Fibroblast of upper back skin (primary cell): Measurements from ENCODE around the gene VWA1.
"Not testable (repeated sequence)": the region's sequence is repeated elsewhere in the genome, so short reads cannot be mapped to it uniquely, and the experiment has no call there.

ENCODE experiments used
- DNase-seq: peaks from one replicate; pipeline ENCODE4 v3.0.0-alpha.2; 2013

Gene VWA1, protein sequence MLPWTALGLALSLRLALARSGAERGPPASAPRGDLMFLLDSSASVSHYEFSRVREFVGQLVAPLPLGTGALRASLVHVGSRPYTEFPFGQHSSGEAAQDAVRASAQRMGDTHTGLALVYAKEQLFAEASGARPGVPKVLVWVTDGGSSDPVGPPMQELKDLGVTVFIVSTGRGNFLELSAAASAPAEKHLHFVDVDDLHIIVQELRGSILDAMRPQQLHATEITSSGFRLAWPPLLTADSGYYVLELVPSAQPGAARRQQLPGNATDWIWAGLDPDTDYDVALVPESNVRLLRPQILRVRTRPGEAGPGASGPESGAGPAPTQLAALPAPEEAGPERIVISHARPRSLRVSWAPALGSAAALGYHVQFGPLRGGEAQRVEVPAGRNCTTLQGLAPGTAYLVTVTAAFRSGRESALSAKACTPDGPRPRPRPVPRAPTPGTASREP

DNA sequence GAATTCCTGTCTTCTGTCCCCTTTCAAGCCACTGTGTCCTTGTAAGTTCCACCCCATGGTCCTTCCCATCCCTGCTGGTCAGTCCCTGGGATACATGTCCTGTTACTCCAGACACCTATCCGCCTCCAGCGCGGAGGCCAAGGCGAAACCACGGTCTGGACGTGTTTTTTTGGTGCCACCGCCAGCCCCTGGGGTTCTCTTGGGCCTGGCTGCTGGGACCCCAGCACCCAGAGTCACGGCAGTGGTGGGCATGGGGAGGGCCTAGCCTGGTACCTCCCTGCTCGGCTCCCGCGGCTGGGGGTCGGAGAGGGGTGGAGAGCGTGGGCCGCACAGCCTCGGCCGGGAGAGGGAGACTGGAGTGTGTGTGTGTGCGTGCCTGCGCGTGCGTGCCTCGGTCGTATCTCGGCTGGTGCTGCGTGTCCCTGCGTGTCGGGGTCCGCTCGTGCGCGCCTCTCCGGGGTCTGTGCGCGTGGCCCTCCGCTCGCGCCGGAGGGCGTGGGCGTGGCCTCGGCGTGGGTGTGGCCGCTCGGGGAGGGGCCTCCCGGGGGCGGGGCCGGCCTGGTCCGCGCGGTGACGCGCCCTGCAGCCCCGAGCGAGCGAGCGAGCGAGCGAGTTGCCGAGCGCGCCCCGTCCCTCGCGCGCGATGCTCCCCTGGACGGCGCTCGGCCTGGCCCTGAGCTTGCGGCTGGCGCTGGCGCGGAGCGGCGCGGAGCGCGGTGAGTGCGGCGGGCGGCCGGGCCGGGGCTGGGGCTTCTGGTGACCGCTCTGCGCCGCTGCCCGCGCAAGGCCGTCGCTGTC is at the start of gene VWA1:
Gene VWA1, plus strand, starts transcription at position 585 of the 798 bp plus-strand sequence. Its CDS starts 59 bp downstream, at position 644.
- DNase-seq, result peak; percentile 71

DNA sequence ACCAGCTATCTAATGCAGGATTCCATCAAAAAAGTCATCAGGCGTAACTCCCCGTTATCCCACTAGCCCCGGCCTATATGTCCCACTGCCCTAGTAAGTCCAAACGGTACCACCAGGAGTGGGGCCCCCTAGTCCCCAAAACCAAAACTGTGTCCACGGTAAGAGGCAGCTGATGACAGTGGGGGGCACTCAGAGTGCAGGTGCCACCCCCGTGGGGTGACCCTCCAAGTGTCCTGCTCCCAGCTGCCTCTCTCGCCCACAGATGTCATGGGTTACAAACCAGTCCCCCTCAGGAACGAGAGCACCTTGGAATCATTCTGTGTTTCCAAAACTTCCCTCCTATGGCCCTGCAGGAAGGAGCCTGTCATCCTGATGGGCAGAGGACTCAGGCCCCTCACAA is 49.6 kb upstream of the VWA1 start:
- no peak for DNase-seq

DNA sequence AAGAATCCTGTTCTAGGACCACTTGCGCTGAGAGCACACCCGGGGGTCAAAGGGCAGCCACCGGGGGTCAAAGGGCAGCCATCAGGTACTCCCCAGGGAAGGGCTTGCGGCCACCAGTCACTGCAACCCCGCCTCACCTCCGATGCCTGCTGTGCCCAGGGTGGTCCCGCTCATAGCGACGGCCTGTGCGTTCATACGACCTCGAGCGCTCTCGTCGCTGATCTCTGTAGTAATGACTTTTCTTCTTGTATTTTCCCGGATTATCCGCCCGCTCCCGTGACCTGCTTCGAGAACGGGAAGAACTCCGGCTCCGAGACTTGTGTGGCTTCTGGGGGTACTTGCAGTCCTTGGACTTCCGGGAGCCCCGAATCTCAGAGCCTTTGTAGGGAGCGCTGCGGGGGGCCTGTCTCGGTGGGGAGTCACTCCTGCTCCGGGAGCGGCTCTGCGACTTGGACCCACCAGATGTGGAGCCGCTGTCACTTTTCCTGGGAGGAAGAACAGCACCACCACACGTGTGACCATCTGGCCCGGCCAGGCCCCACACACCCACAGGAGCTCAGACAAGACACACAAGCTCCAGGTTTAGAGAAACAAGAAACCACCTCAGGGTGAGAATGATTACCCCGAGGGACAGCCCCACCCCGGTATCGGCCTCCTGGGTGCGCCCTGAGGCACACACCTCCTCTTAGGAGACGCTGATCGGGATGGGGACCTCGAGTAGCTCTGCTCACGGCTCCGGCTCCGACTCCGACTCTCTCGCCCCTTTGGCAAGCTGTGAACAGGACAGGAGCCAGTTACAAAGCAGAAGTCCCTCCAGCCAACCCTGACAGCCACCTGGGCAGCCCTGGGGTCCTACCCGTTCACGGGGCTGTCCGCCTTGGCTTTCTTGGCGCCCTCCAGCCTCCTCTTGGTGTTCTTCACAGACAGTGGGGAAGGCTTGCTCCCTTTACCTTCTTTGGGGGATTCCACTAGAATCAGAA is 48.1 kb upstream of the VWA1 start:
- no peak for DNase-seq

DNA sequence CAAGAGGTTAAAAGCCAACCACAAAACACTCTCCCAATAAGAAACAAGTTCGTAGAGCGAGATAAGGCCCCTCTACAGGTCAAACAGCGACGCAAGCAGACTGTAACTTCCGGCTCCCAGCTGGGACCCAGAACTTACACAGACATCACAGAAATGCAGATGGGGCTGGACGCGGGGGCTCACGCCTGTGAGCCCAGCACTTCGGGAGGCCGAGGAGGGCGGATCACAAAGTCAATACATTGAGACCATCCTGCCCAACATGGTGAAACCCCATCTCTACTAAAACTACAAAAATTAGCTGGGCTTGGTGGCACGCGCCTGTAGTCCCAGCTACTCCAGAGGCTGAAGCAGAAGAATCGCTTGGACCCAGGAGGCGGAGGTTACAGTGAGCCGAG is 47.4 kb upstream of the VWA1 start:
- no peak for DNase-seq

DNA sequence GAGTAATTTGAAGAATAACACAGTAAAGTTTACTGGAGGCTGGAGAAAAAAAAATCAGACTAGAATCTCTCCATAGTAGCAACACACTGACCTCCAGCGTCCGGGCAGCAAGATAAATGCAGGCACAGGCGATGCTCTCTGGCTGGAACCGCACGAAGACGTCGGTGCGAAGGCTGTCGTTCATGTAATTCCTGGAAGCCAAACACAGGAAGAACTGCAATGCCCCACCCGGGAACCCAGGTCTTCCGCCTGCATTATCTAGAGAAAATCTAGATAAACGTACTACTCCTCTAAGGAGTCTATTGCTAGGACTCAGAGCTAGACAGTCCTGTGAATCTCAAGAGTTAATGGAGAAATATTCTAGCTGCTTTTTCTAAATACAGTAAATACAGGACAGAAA is 44.8 kb upstream of the VWA1 start:
- no peak for DNase-seq

DNA sequence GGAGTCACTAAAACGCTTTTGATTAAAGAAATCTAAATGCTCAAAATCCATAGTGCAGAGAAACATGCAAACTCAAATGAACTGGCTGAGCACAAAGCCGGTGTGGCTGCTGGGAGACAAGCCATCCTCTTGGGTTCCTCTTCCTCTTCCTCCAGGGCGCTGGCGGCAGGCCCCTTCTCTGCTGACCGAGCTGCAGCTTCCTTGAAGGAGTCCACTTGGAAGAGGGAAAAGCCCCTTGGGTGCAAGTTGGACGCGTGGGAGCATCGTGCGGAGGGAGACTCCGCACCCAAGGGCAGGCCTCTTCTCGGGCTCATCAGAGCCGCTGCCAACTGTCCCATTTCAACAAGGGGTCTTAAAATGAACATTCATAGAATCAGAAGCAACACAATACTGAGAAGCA is 44.3 kb upstream of the VWA1 start:
- no peak for DNase-seq

DNA sequence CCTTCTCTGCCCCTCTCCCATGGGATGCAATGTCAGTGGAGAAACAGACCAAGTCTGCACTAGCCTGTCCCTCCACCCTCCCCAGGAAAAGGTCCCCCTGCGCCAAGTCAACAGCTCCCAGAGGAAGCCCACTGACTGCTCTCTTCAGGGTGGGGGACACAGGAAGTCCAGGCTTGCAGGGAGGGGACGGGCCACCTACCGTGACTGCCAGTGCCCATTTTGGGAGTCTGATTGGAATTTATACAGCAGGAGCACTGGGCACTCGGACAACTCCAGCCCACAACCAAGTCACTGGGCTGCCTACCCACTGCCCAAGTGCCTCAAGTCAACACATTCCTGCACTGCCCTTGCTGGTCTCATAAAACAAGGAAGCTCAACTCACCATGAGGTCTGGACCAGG is 42.5 kb upstream of the VWA1 start:
- no peak for DNase-seq

DNA sequence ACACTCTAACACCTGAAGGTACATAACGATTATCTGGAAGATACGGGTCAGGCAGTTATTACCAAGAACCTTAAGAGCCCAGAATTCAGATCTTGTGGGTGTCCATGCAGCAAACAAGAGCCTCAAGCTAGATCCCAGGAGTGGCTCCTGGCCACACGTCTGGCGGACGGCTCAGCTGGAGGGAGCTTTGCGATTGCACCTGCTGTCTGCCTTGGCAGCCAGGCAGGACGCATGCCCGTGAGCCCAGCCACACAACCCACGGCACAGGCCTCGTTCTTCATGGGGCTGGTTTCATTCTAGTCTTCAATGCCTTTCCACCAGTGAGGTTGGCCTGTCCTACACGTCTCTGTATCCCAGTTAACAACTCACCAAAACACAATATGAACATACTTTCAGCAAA is 42.1 kb upstream of the VWA1 start:
- DNase-seq, result no peak

DNA sequence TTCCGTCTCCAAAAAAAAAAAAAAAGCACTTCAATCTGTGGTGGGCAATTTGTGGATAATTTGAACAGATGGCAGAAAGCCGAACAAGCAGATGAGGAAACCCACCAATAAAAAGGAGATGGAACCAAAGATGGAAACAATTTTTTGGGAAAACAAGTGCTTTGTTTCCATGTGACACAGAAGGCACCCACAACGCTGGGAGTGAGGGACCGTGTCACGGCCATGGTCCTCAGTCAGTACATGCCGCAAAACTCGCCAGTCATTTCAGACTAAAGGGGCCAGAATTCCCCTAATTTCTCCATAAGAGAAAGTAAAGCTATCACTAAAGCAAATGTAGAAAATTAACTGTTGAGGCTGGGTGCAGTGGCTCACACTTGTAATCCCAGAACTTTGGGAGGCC is 41.4 kb upstream of the VWA1 start:
- DNase-seq, result no peak

DNA sequence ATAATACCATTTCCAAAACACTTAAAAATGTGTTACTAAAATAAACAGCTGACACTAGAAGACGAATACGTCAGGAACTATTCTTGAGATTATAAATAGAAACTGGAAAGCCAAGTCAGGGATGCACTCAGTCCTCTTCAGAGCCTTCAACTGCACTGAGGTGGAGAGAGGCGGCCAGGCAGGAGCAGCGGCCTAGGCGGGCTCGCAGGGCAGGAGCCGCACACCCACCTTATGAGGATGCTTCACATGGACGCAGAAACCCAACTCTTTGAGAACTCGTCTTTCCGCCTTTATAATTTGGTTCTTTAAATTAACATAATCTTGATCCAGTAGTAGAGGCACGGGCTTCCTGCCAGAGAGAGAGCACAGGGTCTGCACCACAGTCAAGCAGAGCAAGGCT is 40.3 kb upstream of the VWA1 start:
- DNase-seq, result no peak

DNA sequence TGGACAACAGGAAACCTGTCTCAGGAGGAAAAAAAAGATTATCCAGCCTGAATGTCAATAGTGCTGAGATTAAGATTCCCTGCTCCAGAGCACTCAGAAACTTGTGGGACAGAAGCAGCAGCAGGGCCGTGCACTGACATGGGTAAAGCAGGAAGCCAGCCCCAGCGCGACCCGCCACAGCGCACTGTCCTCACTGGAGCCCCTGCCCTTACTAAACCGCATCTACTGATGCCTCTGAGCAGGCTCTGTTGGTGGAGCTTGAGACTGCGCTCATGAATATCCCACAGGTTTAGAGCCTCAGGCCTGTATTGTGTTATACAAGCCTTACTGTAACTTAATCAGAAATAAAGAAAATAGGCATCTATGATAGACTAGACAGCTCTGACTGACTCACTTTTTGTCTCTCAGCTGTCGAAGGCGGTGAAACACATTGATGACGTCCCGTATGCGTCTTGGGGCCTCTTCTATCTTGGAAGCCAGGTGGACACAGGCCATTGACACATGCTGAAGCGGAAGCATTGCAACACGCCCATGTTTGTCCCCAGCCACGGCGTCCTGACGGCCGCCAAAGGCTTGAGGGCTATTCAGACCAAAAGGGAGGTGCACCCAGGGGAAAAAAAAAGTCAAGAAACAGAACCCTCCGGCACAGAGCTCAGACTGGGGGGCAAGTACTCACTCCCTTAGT is 37.5 kb upstream of the VWA1 start:
- no peak for DNase-seq

DNA sequence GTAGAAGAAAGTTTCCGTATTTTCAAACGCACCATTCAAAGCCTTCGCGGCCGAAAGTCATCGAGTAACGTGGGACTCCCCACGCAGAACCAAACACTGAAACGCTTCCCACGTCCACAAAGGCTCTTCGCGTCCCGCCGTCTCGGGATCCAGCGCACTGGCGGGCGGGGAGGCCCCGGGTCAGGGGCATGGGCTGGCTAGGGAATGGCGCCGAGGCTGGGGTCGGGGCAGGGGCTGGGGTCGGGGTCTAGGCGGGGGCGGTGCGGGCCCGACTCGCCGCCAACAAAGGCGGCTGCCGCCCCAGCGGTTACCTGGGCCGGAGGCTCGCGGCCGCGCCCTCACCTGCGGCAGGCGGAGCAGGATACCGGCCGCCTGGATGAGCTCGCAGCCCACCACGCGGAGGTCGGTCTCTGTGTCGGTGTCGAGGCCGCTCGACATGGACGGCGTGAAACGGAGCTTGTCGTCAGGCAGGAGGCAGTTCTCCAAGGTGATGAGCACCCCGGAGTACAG is 36.8 kb upstream of the VWA1 start:
- DNase-seq, result no peak

DNA sequence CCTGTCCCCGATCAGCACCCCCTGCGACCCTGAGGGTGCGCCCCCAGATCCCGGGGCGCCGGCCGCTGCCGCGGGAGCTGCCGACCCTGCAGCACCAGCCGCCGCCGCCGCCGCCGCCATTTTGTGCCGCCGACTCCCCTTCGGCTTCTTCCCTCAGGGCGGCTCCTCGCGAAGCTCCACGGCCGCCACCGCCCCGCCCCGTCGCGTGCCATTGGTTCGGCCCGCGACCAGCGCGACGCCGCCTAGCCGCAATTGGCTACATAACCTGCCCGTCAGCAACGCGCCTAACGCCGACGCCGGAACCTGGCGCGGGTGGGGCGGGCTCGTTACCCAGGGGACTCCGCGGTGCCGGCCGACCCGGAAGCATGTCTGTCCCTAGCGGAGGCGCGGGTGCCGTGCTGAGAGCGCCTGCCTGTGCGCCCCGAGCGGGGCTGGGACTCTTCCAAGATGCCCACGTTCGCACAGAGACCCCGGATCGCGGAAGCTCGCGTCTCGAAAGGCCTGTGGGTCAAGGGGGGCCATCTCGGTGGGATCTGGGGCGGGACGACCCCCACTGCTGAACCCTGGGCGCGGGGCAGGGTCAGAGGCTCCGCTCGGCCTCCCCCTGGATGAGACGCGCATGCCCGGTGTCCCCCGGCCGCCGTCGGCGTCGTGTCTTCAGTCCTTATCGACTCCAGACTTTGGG is 36.2 kb upstream of the VWA1 start, which contains the start of gene CCNL2:
Gene CCNL2, minus strand, starts transcription at position 149 of the 685 bp plus-strand sequence. Its CDS starts 29 bp downstream, at position 120.
- DNase-seq, result peak; percentile 98

DNA sequence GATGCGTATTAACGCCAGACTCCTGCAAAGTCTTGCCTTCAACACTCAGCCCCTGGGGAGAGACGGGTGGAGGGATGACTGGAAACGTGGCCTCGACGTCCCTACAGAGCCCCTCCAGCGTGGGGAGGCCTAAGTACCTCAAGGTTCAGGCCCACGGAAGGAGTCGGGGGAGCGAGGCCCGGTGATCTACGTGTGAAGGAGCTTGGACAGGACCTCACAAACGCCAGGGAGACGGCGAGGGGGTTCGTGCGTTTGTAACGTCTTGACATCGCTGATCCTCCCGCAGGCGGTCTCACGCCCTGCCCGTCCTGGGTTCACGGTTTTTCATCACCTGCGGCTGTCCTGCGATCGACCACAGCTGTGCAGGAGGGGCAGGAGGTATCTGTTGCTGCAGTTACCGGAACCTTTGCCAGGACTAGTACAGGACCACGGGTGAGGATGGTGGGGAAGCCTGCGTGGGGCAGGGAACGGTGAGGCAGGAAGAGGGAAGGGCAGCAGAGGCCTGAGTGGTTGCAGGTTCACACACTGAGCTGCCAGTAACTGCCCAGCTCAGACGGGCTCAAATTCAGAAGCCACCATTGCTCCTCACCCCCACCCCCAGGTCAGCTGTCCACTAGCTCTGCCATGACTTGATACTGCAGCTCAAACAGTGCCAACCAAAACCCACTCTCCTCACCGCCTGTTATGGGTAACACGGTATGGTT is 35.5 kb upstream of the VWA1 start:
- DNase-seq, result no peak

DNA sequence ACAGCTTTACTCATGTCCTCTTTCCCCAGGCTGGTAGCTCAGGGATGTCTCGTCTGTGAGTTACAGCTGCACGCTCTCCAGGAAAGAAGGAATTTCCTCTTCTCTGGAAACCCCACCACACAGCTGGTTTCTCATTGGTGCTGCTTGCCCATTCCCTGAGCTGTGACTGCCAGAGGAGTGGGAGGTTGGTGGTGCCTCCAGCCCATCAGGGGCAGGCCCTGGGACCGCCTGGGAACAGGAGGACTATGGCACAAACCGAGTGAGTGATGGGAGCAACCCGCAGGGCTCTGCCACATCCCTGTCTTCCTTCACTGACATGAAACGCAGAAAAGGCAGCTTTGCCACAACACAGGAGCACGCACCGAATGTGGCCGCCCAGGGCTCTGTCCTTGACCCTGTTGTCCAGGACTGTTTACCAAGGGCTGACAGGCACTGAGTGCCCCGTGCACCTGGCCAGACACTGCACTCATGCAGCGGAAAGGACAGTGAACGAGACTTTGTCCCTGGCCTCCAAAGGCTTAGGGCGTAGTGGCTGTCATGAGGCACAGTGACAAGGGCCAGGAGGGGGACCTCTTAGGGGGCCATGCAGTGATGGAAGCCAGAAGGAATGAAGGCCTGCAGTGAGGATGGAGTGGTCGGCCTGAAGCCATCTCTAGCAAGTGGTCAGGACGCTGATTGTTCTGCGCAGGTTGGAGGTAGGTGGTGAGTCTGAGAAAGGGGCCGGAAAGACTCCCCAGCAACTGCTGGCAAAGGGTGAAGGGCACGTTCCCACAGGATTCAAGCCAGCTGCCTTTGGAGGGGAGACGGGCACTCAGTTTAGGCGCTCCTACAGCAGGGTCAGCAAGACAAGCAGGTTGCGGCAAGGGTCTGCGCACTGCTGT is 34.7 kb upstream of the VWA1 start:
- no peak for DNase-seq

DNA sequence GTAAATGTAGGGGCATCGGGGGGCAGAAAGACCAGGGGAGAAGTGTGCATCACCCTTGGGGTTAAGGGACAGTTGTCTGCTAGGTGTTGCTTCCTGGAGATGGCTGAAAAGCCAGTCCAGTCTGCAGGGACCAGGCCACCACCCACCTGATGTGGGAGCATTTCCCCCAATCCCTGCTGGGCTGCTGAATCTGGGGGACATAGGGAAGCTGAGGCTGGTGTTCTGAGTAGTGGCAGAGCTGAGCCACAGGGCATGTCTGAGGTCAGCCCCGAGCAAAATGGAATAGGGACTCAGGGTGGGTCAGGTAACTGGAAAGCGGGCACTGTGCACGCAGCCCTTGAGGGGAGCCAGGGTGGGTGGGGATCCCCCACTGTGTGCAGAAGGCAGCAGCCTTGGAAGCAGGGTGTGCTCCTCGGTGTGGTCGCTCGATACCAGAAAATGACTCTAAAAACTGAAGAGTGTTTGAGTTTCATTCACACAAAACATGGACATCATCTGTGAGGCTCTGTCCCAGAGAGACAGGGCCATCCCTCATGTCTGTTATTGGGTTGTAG is 34.0 kb upstream of the VWA1 start:
- no peak for DNase-seq

DNA sequence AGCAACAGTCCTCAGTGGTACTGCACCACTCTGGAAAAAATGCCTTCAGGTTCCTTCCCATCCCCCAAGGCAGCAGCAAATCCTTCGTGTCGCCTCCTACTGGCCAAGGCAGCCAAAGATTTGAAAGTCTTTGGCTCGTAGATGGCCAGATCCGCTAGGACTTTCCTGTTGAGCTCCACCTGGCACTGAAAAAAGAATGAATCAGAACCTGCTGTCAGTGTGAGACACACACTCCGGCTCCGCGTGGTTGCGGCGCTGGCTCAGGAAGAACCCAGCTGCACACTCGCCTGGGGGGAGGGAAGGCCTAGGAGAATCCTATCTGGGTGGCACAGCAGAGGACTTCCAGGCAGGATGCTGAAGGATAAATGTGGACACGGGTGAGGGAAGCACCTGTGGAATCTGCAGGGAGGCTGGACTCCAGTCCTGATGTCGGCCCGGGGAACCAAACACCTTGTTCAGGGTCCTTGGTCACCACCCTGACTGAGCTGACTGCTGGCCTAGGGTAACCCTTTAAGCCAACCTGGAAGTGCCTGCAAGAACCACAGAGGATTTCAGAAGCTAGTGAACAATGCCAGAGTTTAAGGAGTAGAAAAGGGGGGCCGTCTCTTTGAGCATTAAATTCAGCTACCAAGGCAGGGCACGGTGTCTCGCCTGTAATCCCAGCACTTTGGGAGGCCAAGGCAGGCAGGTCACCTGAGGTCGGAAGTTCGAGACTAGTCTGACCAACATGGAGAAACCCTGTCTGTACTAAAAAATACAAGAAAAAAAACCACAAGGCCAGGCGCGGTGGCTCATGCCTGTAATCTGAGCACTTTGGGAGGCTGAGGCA is 33.2 kb upstream of the VWA1 start:
- DNase-seq, result peak; percentile 57

DNA sequence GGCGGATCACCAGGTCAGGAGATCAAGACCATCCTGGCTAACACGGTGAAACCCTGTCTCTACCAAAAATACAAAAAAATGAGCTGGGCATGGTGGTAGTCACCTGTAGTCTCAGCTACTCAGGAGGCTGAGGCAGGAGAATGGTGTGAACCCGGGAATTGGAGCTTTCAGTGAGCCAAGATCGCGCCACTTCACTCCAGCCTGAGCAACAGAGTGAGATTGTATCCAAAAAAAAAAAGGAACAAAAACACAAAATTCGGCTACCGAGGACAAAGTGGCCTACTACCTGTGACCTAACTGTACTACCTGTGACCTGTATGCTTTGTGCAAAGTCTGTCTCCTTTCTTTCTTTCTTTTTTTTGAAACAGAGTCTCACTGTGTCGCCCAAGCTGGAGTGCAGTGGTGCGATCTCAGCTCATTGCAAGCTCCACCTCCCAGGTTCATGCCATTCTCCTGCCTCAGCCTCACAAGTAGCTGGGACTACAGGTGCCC is 32.5 kb upstream of the VWA1 start:
- DNase-seq, result not testable (repeated sequence)
